ENCODE measurements around the gene C4orf46.

Gene C4orf46

DNA sequence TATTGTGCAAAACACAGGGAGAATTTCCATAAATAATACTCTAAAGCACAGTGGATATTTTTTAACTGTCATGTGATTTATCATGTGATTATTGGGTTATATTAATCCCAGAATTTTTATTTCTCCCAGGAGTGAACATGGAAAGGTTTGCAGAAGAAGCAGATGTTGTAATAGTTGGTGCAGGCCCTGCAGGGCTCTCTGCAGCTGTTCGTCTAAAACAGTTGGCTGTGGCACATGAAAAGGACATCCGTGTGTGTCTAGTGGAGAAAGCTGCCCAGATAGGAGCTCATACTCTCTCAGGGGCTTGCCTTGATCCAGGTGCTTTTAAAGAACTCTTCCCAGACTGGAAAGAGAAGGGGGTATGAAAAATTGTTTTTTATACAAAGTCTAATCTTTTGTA is 10.4 kb upstream of the C4orf46 start:
- TF ChIP-seq, protein P1, sequence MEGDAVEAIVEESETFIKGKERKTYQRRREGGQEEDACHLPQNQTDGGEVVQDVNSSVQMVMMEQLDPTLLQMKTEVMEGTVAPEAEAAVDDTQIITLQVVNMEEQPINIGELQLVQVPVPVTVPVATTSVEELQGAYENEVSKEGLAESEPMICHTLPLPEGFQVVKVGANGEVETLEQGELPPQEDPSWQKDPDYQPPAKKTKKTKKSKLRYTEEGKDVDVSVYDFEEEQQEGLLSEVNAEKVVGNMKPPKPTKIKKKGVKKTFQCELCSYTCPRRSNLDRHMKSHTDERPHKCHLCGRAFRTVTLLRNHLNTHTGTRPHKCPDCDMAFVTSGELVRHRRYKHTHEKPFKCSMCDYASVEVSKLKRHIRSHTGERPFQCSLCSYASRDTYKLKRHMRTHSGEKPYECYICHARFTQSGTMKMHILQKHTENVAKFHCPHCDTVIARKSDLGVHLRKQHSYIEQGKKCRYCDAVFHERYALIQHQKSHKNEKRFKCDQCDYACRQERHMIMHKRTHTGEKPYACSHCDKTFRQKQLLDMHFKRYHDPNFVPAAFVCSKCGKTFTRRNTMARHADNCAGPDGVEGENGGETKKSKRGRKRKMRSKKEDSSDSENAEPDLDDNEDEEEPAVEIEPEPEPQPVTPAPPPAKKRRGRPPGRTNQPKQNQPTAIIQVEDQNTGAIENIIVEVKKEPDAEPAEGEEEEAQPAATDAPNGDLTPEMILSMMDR (IDR thresholded peaks at IDR 0.05; ENCODE audit: low read depth, low read length), result no peak
- no peak overlapping the region for H3K4me3 ChIP-seq (replicated peaks in 1 of 2; ENCODE audit: low read depth in 2 of 2, low read length in 2 of 2)
- no peak for DNase-seq (ENCODE audit: low read depth in 2 of 2)

DNA sequence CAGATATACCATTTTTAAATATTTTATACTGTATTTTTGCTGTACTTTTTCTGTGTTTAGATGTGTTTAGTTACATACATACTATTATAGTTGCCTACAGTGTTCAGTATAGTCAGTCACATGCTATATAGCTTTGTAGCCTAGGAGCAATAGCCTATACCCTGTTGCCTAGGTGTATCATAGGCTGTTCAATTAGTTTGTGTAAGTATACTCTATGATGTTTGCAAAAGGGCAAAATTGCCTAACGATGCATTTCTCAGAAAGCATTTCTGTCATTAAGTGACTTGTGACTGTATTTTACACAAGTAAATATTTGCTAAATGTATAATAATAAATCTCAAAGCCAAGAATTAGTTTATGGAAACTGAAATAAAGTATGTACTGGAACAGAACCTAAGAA is 9.9 kb upstream of the C4orf46 start:
- no peak overlapping the region for H3K4me3 ChIP-seq (replicated peaks in 1 of 2; ENCODE audit: low read depth in 2 of 2, low read length in 2 of 2)
- DNase-seq (ENCODE audit: low read depth in 2 of 2), result no peak
- TF ChIP-seq, protein P1 (IDR thresholded peaks at IDR 0.05; ENCODE audit: low read depth, low read length), result no peak

DNA sequence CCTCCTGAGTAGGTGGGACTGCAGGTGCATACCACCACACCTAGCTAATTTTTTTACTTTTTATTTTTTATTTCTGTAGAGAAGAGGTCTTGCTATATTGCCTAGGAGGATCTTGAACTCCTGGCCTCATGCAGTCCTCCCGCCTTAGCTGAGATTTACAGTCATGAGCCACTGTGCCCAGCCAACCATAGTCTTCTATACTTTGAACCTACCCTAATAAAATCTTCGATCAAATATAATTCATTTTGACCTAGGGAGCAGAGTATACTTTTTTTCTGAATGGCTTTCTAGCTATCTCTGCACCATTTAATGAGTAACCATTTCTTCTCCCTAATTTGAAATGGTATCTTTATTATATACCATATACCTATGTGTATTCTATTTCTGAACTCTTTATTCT is 7.1 kb upstream of the C4orf46 start:
- DNase-seq (ENCODE audit: low read depth in 2 of 2), result no peak
- TF ChIP-seq, protein P1 (IDR thresholded peaks at IDR 0.05; ENCODE audit: low read depth, low read length), result no peak

DNA sequence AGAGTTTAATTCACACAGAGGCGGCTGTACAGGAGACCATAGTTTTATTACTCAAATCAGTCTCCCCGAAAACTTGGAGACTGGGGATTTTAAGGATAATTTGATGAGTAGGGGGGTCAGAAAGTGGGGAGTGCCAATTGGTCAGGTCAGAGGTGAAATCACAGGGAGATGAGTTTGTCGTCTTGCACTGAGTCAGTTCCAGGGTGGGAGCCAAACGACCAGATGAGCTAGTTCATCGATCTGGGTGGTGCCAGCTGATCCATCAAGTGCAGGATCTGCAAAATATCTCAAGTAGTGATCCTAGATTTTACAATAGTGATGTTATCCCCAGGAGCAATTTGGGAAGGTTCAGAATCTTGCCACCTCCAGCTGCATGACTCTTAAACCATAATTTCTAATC is 4.4 kb upstream of the C4orf46 start:
- H3K4me3 ChIP-seq (replicated peaks in 1 of 2; ENCODE audit: low read depth in 2 of 2, low read length in 2 of 2), result no peak overlapping the region
- TF ChIP-seq, protein P1 (IDR thresholded peaks at IDR 0.05; ENCODE audit: low read depth, low read length), result no peak

More for the DNA sequence above, 7.1 kb upstream of the C4orf46 start:
- H3K4me3 ChIP-seq (replicated peaks in 1 of 2; ENCODE audit: low read depth in 2 of 2, low read length in 2 of 2), result no peak overlapping the region

DNA sequence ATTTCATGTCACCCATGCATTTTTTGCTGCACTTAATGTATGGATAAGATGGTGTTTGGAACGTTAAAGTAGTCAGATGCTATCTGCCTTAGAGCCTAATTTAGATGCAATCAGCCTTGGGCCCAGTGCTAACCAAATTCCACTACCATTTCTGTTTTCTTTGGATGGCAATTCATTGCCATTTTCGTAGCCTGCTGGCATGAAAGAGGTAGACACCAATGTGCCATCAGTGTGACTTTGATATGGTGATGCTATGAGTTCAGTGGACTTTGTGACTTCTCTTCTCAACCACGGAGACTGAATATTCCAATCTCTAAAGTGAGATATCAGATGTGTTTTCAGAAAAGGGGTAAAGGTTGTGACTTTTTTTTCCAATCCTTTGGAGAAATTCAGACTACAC is 1.9 kb upstream of the C4orf46 start:
- no peak overlapping the region for H3K4me3 ChIP-seq (replicated peaks in 1 of 2; ENCODE audit: low read depth in 2 of 2, low read length in 2 of 2)
- TF ChIP-seq, protein P1 (IDR thresholded peaks at IDR 0.05; ENCODE audit: low read depth, low read length), result no peak
- DNase-seq (ENCODE audit: low read depth in 2 of 2), result no peak

More for the DNA sequence above, 4.4 kb upstream of the C4orf46 start:
- DNase-seq (ENCODE audit: low read depth in 2 of 2), result no peak

DNA sequence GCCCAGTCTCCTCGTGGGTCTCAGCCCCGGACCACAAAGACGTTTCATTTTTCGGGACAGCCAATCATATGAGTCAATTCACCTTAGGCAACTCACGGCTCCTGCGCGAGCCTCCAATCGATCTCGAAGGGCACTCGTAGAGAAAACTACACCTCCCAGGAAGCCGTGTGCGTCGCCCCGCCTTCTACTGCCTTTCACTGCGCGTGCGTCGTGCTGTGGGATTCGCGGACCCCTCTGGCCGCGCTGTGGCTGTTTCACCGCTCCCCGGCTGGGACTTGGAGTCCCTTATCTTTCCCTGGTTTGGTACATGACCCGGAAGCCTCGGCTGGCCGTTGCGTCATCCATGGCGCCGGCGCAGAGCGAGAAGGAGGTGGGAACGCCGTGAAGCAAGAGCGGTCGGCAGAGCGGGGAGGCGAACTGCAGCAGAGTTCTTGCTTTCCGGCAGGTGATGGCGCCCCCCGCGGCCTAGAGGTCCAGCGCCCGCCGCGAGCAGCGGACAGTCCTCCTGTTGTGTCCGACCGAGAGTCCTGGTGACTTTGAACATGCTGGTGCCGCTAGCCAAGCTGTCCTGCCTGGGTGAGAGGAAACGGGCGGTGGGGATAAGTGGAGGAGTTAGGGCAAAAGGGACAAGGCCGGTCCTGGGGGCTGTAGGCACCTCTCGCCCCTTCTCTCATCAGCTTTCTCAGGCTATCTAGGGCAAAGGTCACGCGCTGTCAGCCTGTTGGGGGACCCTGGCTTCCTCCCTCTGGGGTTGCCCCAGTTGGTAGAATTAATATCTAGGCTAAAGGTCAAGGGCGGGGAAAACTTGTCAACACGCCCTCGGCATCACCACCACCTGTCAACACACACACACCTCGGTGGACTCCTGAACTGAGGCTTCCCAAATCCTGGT is 474 bp upstream of the C4orf46 start, which contains the start of gene ETFDH:
Gene ETFDH, plus strand, starts transcription at position 382 of the 892 bp plus-strand sequence. Its CDS starts 161 bp downstream, at position 543.
- TF ChIP-seq, protein P1 (IDR thresholded peaks at IDR 0.05; ENCODE audit: low read depth, low read length), result peak; percentile 55
- H3K4me3 ChIP-seq (replicated peaks in 1 of 2; ENCODE audit: low read depth in 2 of 2, low read length in 2 of 2), result peak within 1 kb of the TSS; percentile 94 to 96
- DNase-seq (ENCODE audit: low read depth in 2 of 2), result peak; percentile 100

All from cardiac fibroblast (primary cell).